Nephron (organoid): ENCODE measurements around the gene POU2F2.

Experiments used
- H3K27ac Mint-ChIP-seq, 3 experiments: 2 replicates each; pipeline ENCODE4 v1.8.0; 2020; ENCODE audit warnings: mixed read lengths in 3 of 3, mild to moderate bottlenecking in 2 of 3, moderate library complexity in 1 of 3
- H3K27me3 Mint-ChIP-seq: 2 replicates; pipeline ENCODE4 v1.8.0; 2021; ENCODE audit warnings: low read depth, mild to moderate bottlenecking, moderate library complexity, mixed read lengths
- H3K36me3 Mint-ChIP-seq: 2 replicates; pipeline ENCODE4 v1.8.0; 2020; ENCODE audit warnings: low read depth, mixed read lengths
- H3K4me1 Mint-ChIP-seq: 2 replicates; pipeline ENCODE4 v1.8.0; 2020; ENCODE audit warnings: mixed read lengths
- H3K4me3 Mint-ChIP-seq, 3 experiments: 2 replicates each; pipeline ENCODE4 v1.8.0; 2020; ENCODE audit warnings: mild to moderate bottlenecking in 3 of 3, mixed read lengths in 3 of 3, moderate library complexity in 2 of 3
- H3K9me3 Mint-ChIP-seq: 2 replicates; pipeline ENCODE4 v1.8.0; 2020; ENCODE audit warnings: mixed read lengths
- CTCF ChIP-seq, 3 experiments: fragments of 200-600 bp; sonication (generic); IDR thresholded peaks; one replicate each; pipeline ENCODE4 v1.5.0; 2021; ENCODE audit warnings: antibody characterized with exemption in 3 of 3; ENCODE audit not compliant: unreplicated experiment in 3 of 3

The POU2F2 gene

GRCh38 chr19:42068361-42068755 is 63.9 kb downstream of the POU2F2 start:
- H3K27ac Mint-ChIP-seq = no peak overlapping the region
- no peaks in the 10 kb centered on the region for H3K27me3 Mint-ChIP-seq
- no peak for TF ChIP-seq CTCF (IDR thresholded peaks at IDR 0.05; ENCODE audit: unreplicated experiment in 3 of 3)
- no peaks in the 10 kb centered on the region for H3K9me3 Mint-ChIP-seq
- no peak overlapping the region for H3K4me3 Mint-ChIP-seq
- peaks cover 4% of the 10 kb centered on the region for H3K36me3 Mint-ChIP-seq
- H3K4me1 Mint-ChIP-seq = peaks cover 12% of the 10 kb centered on the region

- Mint-ChIP-seq H3K4me1 (peaks cover 8% of the 10 kb centered on the region), H3K27ac (no peak overlapping the region), H3K27me3 (no peaks in the 10 kb centered on the region), H3K36me3 (peaks cover 4% of the 10 kb centered on the region), H3K4me3 (no peak overlapping the region), H3K9me3 (no peaks in the 10 kb centered on the region)
- TF ChIP-seq CTCF (IDR thresholded peaks at IDR 0.05; ENCODE audit: unreplicated experiment in 3 of 3) = no peak
Observed at GRCh38 chr19:42067315-42067888, 64.8 kb downstream of the POU2F2 start.

- Mint-ChIP-seq H3K27me3 (no peaks in the 10 kb centered on the region), H3K27ac (no peak overlapping the region), H3K4me3 (no peak overlapping the region), H3K4me1 (peaks cover 8% of the 10 kb centered on the region), H3K9me3 (no peaks in the 10 kb centered on the region), H3K36me3 (peaks cover 8% of the 10 kb centered on the region)
- TF ChIP-seq CTCF (IDR thresholded peaks at IDR 0.05; ENCODE audit: unreplicated experiment in 3 of 3) = no peak
Observed at GRCh38 chr19:42066075-42066754, 66.0 kb downstream of the POU2F2 start.

- no peak overlapping the region for H3K27ac Mint-ChIP-seq
- no peak overlapping the region for H3K4me3 Mint-ChIP-seq
- H3K27me3 Mint-ChIP-seq = no peaks in the 10 kb centered on the region
- peaks cover 8% of the 10 kb centered on the region for H3K36me3 Mint-ChIP-seq
- H3K9me3 Mint-ChIP-seq = no peaks in the 10 kb centered on the region
- peaks cover 4% of the 10 kb centered on the region for H3K4me1 Mint-ChIP-seq
- TF ChIP-seq CTCF (IDR thresholded peaks at IDR 0.05; ENCODE audit: unreplicated experiment in 3 of 3) = no peak
Observed at GRCh38 chr19:42065511-42065910, 66.7 kb downstream of the POU2F2 start.

- H3K9me3 Mint-ChIP-seq = no peaks in the 10 kb centered on the region
- H3K4me3 Mint-ChIP-seq = no peak overlapping the region
- H3K27ac Mint-ChIP-seq = no peak overlapping the region
- H3K36me3 Mint-ChIP-seq = peaks cover 8% of the 10 kb centered on the region
- TF ChIP-seq CTCF (IDR thresholded peaks at IDR 0.05; ENCODE audit: unreplicated experiment in 3 of 3) = no peak
- no peaks in the 10 kb centered on the region for H3K4me1 Mint-ChIP-seq
- no peaks in the 10 kb centered on the region for H3K27me3 Mint-ChIP-seq
Observed at GRCh38 chr19:42065051-42065450, 67.2 kb downstream of the POU2F2 start.

GRCh38 chr19:42064432-42064831 is 67.8 kb downstream of the POU2F2 start:
- H3K27ac Mint-ChIP-seq = no peak overlapping the region
- no peaks in the 10 kb centered on the region for H3K9me3 Mint-ChIP-seq
- TF ChIP-seq CTCF (IDR thresholded peaks at IDR 0.05; ENCODE audit: unreplicated experiment in 3 of 3) = no peak
- H3K27me3 Mint-ChIP-seq = no peaks in the 10 kb centered on the region
- no peak overlapping the region for H3K4me3 Mint-ChIP-seq
- H3K36me3 Mint-ChIP-seq = peaks cover 13% of the 10 kb centered on the region
- H3K4me1 Mint-ChIP-seq = no peaks in the 10 kb centered on the region
